Hematopoietic multipotent progenitor cell treated with erythropoietin and hydrocortisone succinate and interleukin-3 and kit ligand, for 4 days (in vitro differentiated cells): ENCODE measurements around the gene SERPINE1.
A peak's percentile ranks its signal among the peaks of the same experiment; 100 is the strongest.

ENCODE experiments used
- DNase-seq: peaks from one replicate; pipeline ENCODE4 v3.0.0-alpha.2; 2015

The SERPINE1 gene

DNA sequence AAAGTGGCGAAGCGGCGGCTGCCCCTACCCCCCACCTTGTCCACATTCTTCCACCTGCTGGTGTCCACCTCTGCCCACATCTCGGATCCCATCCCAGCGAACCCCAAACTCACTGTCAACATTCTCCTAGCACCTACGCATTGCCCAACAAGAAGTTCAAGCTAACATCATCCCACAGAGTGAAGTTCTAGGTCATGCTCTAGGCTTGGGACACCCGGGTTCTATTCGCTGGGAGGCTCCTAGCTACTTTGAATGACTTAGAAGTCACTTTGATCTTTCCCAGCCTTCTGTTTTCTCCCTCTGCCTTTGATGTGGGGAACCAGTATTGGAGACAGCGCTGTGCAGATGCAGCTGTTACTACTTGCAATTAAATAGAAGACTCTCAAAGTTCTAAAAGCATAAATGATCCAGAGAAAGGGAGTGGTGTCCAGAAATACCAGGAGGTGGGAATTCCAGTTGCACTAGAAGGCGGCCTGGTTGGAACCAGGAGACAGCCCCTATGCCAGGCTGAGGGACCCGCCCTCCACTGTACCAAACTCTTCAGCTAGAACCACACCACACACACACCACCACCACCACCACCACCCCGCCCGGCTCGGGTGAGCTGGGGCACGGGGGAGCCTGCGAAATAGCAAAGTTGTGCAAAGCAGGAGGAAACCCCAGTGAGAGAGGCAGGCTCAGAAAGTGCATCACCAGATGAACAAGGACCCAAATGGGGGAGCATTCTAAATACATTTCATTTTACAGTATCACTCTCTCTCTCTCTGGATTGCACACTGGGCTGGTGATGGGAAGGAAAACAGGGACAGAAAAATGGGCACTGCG, 43.9 kb downstream of the SERPINE1 start:
- no peak for DNase-seq

DNA sequence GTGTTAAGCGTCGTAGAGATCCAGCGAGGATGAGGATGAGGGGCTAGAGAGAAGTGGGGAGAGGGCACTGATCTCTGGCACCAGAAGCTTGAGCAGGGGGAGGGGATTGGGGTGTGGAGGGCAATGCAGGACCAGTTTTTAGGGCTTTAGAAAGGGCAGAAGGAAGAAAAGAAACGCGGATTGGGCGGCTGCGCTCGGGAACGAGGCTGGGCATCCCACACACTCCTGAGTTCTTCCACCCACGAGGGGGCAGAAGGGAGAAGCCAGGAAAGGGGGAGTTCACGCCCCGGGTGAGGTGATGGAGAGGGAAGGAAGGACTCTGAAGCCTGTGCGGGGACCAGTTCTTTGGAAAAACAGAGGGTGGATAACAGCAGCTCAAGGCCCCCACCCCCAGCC, 44.5 kb downstream of the SERPINE1 start:
- peak; percentile 35 for DNase-seq

DNA sequence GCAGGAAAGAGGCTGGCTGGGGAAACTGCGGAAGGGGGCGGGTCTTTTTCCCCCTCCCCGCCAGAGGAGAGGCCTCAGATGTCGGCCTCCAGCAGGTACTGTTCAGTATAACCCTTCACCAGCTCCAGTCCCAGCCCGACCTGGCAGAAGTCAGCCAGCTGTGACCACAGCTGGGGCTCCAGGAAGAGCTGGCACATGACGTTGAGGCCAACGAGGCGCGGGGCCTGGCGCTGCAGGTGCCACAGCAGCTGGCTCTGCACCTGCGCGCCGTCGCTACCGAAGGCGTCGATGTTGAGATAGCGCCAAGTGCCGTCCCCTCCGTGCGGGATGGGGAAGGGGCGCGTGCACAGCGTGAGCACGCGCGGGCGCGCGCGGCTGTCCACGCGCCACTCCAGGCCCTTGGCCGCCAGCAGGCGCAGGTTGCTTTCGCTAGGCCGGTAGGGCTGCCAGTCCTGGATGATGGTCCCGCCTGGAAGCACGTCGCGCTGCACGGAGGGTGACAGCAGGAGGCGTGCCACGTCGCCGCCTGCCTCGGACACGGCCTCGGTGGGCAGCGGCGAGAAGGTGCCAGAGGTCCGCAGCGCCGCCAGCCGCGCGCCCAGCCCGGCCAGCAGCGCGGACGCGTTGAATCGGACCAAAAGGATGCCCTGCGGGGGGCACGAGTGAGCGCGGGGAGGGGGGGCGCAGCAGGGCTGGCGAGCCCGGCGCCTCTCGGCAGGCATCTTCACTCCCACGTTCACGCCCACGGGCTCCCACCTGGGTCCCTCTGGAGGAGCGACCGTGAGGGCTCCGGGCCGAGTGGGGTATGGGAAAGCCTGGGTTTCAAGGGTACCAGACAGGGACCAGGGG, 45.3 kb downstream of the SERPINE1 start:
- DNase-seq: peak; percentile 37

DNA sequence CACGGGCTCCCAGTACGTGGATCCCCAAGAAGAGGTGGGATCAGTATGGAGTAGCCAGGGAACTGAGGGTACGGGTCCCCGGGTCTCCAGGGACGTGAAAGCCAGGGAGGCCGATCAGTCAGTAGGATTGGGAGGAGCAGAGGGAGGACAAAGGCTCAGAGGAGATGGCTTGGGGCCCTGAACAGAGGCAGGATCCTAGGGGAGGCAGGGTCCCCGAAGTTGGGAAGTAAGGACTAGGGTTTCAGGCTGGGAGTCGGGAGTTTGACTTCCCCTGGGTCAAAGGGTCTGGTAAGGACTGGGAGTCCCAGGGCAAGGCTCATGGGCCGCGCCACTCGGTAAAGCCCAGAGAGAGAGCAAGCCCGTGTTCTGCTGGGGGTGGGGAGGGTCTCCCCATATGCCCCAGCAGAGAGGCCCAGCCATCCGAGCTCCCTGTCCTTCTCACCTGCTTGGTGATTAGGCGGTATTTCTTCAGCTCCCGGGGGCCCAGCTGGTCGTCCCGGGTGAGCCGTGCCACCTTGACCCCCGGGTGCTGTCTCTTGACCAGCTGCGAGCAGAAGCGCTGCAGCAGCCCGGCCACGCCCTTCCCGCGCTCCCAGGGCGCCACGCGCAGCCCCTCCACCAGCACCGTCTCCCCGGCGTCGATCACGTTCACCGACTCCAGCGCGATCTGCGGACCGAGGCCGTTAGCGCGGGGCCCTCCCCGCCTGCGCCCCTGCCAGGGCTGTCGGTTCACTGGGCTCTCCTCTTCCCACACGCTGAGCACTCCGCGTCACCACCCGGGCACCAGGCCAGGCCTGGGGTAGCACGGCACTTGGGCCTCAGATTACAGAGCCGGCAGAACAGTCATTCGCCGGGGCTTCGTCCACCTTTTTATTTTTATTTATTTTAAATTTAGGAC, 46.2 kb downstream of the SERPINE1 start:
- peak; percentile 83 for DNase-seq

DNA sequence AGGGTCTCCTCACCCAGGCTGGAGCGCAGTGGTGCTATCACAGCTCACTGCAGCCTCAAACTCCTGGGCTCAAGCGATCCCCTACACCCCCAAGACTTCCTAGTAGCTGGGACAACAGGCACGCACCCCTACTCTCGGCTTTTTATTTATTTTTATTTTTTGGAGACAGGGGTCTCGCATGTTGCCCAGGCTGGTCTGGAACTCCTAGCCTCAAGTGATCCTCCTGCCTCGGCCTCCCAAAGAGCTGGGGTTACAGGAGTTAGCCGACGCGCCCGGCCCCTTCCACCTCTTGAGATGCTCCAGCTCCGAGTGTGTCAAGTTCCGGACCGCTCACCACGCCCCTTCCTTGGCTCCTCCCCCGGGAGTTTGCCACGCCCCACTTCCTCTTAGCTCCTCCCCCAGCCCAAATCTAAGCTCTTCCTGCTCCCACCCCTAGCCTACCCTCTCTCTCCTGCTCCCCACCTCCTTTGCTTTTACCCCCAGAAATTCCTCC, 46.9 kb downstream of the SERPINE1 start:
- peak; percentile 79 for DNase-seq

DNA sequence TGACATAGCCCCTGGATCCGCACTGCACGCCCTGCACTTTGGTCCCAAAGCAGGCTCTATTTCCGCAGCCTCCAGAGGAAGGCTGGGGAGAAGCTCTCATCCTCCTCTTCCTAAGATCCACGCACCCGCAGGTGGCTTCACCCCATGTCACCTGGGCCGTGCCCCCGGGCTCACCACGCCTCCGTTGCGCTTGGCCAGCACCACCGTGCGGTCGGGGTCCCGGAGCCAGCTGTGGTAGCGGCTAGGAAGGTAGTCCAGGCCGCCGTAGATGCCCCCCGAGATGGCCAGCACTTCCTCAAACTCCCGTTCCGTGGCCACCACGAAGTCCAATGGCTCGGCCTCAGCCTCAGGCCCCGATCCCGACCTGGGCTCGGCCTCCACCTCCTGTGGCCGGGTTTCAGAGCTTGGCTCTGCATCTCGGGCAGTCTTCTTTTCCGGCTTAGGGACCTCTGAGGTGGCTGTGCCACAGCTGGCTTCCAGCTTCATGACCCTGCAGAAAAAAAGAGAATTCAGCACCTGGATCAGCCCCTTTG, 47.5 kb downstream of the SERPINE1 start:
- DNase-seq: no peak

DNA sequence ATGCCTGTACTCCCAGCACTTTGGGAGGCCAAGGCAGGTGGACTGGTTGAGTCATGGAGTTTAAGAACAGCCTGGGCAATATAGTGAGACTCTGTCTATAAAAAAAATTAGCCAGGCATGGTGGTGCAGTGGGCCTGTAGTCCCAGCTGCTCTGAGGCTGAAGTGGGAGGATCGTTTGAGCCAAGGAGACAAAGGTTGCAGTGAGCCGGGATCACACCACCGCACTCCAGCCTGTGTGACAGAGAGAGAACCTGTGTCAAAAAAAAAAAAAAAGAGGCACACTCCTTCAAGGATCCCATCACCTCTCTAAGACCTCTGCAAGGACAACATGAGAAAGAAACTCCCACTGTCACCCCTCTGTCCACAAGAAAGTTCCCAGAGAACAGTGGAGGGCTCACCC, 48.8 kb downstream of the SERPINE1 start:
- no peak for DNase-seq

DNA sequence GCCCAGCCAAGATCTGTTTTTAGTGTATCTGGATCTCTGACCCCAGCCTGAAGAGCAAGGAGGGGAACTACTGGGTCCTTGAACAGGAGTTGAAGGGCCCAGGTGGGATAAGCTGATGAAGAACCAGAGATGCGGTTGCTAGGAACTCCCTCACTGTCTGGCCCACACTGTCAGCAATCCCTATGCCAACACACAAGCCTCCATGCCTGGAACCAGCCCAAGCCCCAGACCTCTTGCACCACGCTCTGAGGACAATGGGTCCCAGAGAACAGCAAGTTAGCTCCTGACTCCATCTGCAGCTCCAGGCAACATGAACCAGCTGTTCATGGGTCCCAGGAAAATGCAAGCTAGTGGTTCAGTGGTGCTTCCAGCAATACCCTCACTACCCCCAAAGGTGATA, 50.7 kb downstream of the SERPINE1 start:
- DNase-seq: no peak

DNA sequence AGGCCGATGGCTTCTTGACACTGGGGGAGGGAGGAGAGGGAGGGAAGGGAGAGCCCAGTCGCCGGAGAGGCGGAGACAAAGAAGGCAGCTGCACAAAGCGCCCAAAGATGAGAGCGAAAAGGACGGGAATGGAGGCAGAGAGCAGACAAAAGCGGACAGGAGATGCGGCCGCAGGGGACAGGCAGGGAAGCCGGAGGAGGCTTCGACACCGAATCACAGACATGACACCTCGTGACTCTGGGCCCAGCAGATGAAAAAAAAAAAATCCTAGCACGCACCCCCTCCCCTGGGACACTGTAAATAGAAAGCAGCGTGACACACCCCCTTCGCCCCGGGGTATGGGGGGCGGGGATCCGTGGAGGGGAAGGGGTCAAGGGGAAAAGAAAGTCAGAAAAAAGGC, 52.2 kb downstream of the SERPINE1 start:
- DNase-seq: no peak

DNA sequence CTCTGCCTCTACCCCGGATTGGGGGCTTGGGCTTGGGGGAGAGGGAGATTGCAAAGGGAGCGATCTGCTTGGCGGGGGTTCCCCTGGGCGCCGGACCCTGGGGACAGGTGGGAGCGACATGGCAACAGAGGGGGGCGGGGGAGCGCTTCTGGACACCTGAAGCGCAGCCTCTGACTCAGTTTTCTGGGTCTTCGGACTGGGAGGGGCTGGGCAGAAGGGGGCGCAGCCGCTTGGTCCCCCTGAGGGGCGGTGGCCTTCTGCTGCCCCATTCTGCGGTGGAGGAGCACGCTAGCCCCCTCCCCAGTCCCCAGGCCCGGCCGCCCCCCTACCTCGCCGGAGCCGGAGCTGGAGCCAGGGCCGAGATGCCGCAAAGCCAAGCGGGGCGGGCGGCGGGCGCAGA, 52.8 kb downstream of the SERPINE1 start:
- DNase-seq: no peak

DNA sequence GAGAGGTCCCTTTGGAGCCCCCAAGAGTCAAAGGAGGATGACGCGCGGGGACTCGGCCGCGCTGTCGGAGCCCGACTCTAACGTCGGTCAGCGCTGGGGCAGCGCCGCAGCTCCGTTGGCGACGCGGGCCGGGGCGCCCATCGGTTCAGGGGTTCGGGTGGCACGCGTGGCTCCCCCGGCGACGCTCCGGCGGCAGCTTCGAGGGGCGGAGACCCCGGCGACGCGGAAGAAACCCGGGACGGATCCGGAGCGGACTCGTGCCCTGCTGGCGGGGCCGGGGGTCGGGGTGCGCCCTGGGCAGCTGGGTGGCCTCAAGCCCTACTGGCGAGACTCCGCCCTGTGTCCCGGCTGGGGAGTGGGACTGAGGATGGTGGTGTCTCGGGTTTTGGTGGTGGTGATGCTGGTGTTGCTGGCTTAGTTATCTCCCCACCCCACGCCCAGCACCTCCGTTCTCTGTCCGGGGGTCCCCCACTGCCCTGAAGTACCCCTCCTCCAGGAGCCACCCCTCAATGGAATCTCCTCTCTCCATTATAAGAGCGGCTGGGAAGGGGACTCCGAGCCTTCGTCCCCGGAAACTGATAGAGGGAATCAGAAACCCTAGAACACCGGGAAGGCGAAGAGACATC, 53.3 kb downstream of the SERPINE1 start, which contains the start of gene NAT16:
Gene NAT16 (minus strand): TSS at position 164 of the 626 bp plus-strand sequence. CDS start 5,486 bp downstream, outside the sequence.
- DNase-seq: no peak

DNA sequence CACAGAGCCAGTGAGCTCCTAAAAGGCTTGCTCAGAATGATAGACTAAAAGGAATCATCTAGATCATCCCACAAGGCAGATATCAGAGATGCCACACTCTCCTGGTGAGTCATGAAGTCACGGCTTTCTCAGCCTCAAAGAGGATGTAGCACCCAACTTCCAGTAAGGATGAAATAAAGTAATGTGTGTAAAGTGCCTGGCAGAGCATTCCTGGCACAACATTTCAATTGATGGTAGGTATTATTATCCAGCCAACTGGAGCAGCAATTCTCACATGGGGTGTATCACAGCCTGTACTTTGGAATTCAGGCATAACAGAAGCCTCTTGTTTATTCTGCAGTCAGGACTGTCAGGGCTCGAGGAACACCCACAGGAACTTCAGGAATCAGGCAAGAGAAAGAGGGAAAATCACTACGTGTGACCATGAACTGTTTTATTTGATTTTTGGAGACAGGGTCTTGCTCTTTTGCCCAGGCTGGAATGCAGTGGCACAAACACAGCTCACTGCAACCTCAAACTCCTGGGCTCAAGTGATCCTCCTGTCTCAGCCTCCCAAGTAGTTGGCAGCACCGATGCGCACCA, 58.4 kb downstream of the SERPINE1 start:
- DNase-seq: no peak

DNA sequence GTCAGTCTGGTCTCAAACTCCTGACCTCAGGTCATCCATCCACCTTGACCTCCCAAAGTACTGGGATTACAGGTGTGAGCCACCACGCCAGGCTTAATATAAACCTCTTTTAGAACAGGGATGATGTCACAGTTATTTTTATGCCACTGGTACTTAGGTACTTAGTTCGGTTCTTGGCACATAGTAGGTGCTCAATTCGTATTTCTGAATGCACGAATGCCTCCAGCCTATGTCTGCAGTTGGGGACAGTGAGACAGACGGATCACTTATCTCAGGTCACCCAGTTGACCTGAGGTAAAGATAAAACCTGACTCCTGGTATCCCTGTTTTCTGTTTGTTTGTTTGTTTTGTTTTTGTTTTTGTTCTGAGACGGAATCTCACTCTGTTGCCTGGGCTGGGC, 59.3 kb downstream of the SERPINE1 start:
- DNase-seq: no peak

DNA sequence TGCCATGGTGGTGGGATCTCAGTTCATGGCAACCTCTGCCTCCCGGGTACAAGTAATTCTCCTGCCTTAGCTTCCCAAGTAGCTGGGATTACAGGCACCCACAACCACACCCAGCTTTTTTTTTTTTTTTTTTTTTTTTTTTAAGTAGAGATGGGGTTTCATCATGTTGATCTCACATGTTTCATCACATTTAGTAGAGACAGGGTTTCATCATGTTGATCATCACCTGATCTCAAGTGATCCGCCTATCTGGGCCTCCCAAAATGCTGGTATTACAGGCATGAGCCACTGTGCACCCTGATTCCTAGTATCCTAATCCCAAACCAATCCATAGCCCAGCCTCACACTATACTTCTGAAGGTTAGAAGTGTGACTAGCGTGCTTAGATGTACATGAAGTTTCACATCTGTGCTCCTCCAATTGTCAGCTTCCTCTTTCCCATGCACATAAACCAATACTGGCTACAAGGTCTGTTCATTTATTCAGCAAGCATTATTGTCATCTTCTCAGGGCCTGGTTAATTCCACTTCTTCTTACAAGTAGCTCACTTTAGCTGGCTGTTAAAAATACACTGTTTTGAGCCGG, 60.0 kb downstream of the SERPINE1 start:
- no peak for DNase-seq
